ENCODE measurements around the gene MRPL39.

DNA sequence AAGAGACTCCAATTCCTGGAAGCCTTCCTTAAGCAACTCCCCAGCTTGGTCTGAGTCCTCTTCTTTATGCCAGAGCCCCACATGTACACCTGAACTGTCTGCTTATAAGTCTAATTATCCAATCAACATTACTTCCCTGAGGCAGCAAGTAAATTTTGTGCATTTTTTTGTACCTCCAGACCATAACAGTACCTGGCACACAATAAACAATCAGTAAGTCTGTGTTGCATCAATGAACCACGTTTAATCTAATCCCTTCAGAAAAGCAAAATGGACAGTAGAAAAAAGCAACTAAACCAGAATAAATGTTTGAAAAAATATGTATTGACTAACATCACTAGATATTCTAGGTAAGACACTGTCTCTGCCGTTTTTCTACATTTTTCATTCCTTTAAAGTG, 20.5 kb downstream of the MRPL39 start:
- TF ChIP-seq, protein P1, sequence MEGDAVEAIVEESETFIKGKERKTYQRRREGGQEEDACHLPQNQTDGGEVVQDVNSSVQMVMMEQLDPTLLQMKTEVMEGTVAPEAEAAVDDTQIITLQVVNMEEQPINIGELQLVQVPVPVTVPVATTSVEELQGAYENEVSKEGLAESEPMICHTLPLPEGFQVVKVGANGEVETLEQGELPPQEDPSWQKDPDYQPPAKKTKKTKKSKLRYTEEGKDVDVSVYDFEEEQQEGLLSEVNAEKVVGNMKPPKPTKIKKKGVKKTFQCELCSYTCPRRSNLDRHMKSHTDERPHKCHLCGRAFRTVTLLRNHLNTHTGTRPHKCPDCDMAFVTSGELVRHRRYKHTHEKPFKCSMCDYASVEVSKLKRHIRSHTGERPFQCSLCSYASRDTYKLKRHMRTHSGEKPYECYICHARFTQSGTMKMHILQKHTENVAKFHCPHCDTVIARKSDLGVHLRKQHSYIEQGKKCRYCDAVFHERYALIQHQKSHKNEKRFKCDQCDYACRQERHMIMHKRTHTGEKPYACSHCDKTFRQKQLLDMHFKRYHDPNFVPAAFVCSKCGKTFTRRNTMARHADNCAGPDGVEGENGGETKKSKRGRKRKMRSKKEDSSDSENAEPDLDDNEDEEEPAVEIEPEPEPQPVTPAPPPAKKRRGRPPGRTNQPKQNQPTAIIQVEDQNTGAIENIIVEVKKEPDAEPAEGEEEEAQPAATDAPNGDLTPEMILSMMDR (IDR thresholded peaks at IDR 0.05 in 8 of 11, conservative IDR thresholded peaks at IDR 0.05 in 3 of 11), result no peak
- TF ChIP-seq POLR2A (IDR thresholded peaks at IDR 0.05), result no peak
- no peak for TF ChIP-seq POLR2AphosphoS5 (IDR thresholded peaks at IDR 0.05)
